Mucosa of rectum (tissue), 2 donors: ENCODE data around the gene SYT2.

Experiments used
- H3K27ac ChIP-seq, 2 donors: one replicate each; pipeline ENCODE4 v1.7.0; 2013; ENCODE audit warnings: inconsistent platforms in 2 of 2, low read depth in 2 of 2, low read length in 2 of 2
- H3K27me3 ChIP-seq, 2 donors: one replicate each; pipeline ENCODE4 v1.7.0; 2013; ENCODE audit warnings: low read length in 2 of 2; ENCODE audit not compliant: control insufficient read depth in 2 of 2, insufficient read depth in 2 of 2
- H3K36me3 ChIP-seq, 2 donors: one replicate each; pipeline ENCODE4 v1.7.0; 2013; ENCODE audit warnings: low read length in 2 of 2; ENCODE audit not compliant: control insufficient read depth in 2 of 2, insufficient read depth in 2 of 2
- H3K4me1 ChIP-seq, 2 donors: one replicate each; pipeline ENCODE4 v1.7.0; 2013; ENCODE audit warnings: low read length in 2 of 2, mild to moderate bottlenecking in 1 of 2; ENCODE audit not compliant: control insufficient read depth in 2 of 2, insufficient read depth in 2 of 2
- H3K4me3 ChIP-seq, 2 donors: one replicate each; pipeline ENCODE4 v1.7.0; 2013; ENCODE audit warnings: low read length in 2 of 2
- H3K9ac ChIP-seq, 2 donors: one replicate each; pipeline ENCODE4 v1.7.0; 2013; ENCODE audit warnings: low read length in 2 of 2, low read depth in 1 of 2, mild to moderate bottlenecking in 1 of 2
- H3K9me3 ChIP-seq, 2 donors: one replicate each; pipeline ENCODE4 v1.7.0; 2013; ENCODE audit warnings: low read length in 2 of 2; ENCODE audit not compliant: control insufficient read depth in 2 of 2
- donor health status: healthy.
- donor health status: Normal muscosa, but diverticular disease.

The SYT2 gene

GRCh38 chr1:202691816-202692215 lies 18.4 kb downstream of the SYT2 start:
- Histone ChIP-seq H3K4me1 (peaks cover 0 to under 1% of the 10 kb centered on the region in 2 donors), H3K36me3 (no peaks in the 10 kb centered on the region), H3K27me3 (peaks cover 5 to 14% of the 10 kb centered on the region in 2 donors), H3K9ac (no peak overlapping the region), H3K4me3 (no peak overlapping the region), H3K27ac (no peak overlapping the region), H3K9me3 (no peaks in the 10 kb centered on the region)

GRCh38 chr1:202689493-202690342 lies 20.5 kb downstream of the SYT2 start:
- Histone ChIP-seq H3K9ac (no peak overlapping the region), H3K4me3 (no peak overlapping the region), H3K9me3 (no peaks in the 10 kb centered on the region), H3K27ac (no peak overlapping the region), H3K36me3 (no peaks in the 10 kb centered on the region), H3K27me3 (peaks cover 2 to 12% of the 10 kb centered on the region in 2 donors), H3K4me1 (no peaks in the 10 kb centered on the region)

GRCh38 chr1:202689082-202689481 lies 21.2 kb downstream of the SYT2 start:
- no peaks in the 10 kb centered on the region for H3K4me1 ChIP-seq
- H3K9ac ChIP-seq, result no peak overlapping the region
- H3K9me3 ChIP-seq, result no peaks in the 10 kb centered on the region
- no peaks in the 10 kb centered on the region for H3K36me3 ChIP-seq
- H3K27ac ChIP-seq, result no peak overlapping the region
- no peak overlapping the region for H3K4me3 ChIP-seq
- H3K27me3 ChIP-seq, result peaks cover 0 to 16% of the 10 kb centered on the region in 2 donors

- no peak overlapping the region for H3K4me3 ChIP-seq
- H3K27me3 ChIP-seq, result peaks cover 0 to 16% of the 10 kb centered on the region in 2 donors
- H3K36me3 ChIP-seq, result no peaks in the 10 kb centered on the region
- H3K9me3 ChIP-seq, result no peaks in the 10 kb centered on the region
- H3K4me1 ChIP-seq, result no peaks in the 10 kb centered on the region
- no peak overlapping the region for H3K27ac ChIP-seq
- no peak overlapping the region for H3K9ac ChIP-seq
Measured at GRCh38 chr1:202688401-202688800, 21.9 kb downstream of the SYT2 start.

GRCh38 chr1:202687798-202688197 lies 22.5 kb downstream of the SYT2 start:
- no peak overlapping the region for H3K4me3 ChIP-seq
- H3K9me3 ChIP-seq, result no peaks in the 10 kb centered on the region
- H3K36me3 ChIP-seq, result no peaks in the 10 kb centered on the region
- no peak overlapping the region for H3K27ac ChIP-seq
- H3K4me1 ChIP-seq, result no peaks in the 10 kb centered on the region
- peaks cover 0 to 16% of the 10 kb centered on the region in 2 donors for H3K27me3 ChIP-seq
- H3K9ac ChIP-seq, result no peak overlapping the region

- Histone ChIP-seq H3K4me1 (no peaks in the 10 kb centered on the region), H3K9me3 (no peaks in the 10 kb centered on the region), H3K27ac (no peak overlapping the region), H3K27me3 (peaks cover 3 to 16% of the 10 kb centered on the region in 2 donors), H3K9ac (no peak overlapping the region), H3K36me3 (no peaks in the 10 kb centered on the region), H3K4me3 (no peak overlapping the region)
Measured at GRCh38 chr1:202687370-202687769, 22.9 kb downstream of the SYT2 start.

- H3K4me1 ChIP-seq, result no peaks in the 10 kb centered on the region
- H3K9me3 ChIP-seq, result no peaks in the 10 kb centered on the region
- no peak overlapping the region for H3K9ac ChIP-seq
- no peak overlapping the region for H3K4me3 ChIP-seq
- no peak overlapping the region for H3K27ac ChIP-seq
- H3K36me3 ChIP-seq, result no peaks in the 10 kb centered on the region
- peaks cover 10 to 13% of the 10 kb centered on the region in 2 donors for H3K27me3 ChIP-seq
Measured at GRCh38 chr1:202685641-202686040, 24.6 kb downstream of the SYT2 start.

- Histone ChIP-seq H3K9ac (no peak overlapping the region), H3K27ac (no peak overlapping the region), H3K4me3 (no peak overlapping the region), H3K36me3 (no peaks in the 10 kb centered on the region), H3K4me1 (no peaks in the 10 kb centered on the region), H3K27me3 (peaks cover 10 to 12% of the 10 kb centered on the region in 2 donors), H3K9me3 (no peaks in the 10 kb centered on the region)
Measured at GRCh38 chr1:202684716-202685115, 25.5 kb downstream of the SYT2 start.

- no peak overlapping the region for H3K27ac ChIP-seq
- no peak overlapping the region for H3K4me3 ChIP-seq
- no peak overlapping the region for H3K9ac ChIP-seq
- H3K4me1 ChIP-seq, result no peaks in the 10 kb centered on the region
- no peaks in the 10 kb centered on the region for H3K9me3 ChIP-seq
- peaks cover 7 to 10% of the 10 kb centered on the region in 2 donors for H3K27me3 ChIP-seq
- no peaks in the 10 kb centered on the region for H3K36me3 ChIP-seq
Measured at GRCh38 chr1:202683029-202683428, 27.2 kb downstream of the SYT2 start.

GRCh38 chr1:202682477-202682876 lies 27.8 kb downstream of the SYT2 start:
- Histone ChIP-seq H3K4me3 (no peak overlapping the region), H3K27ac (no peak overlapping the region), H3K9me3 (peaks cover 0 to under 1% of the 10 kb centered on the region in 2 donors), H3K4me1 (no peaks in the 10 kb centered on the region), H3K9ac (no peak overlapping the region), H3K27me3 (peaks cover 5 to 10% of the 10 kb centered on the region in 2 donors), H3K36me3 (no peaks in the 10 kb centered on the region)
